Cardiac fibroblast (primary cell): Measurements from ENCODE around the gene ZNF74.

Experiments
- DNase-seq, 2 donors: peaks; one replicate each; pipeline versions ENCODE4 v3.0.0 to v3.0.0-alpha.2; 2010; ENCODE audit warnings: low read depth in 2 of 2
- H3K4me3 ChIP-seq, 2 donors: replicated peaks in 1 of 2; 1 replicate in 1 of 2; 2 replicates in 1 of 2; pipeline ENCODE4 v1.5.1; 2011; ENCODE audit warnings: low read depth in 2 of 2, low read length in 2 of 2, mild to moderate bottlenecking in 2 of 2, moderate library complexity in 1 of 2
- CTCF ChIP-seq: IDR thresholded peaks from one replicate; pipeline ENCODE4 v1.5.1; 2011; ENCODE audit warnings: low read depth, mild to moderate bottlenecking, low read length, inconsistent platforms

The ZNF74 gene

DNA sequence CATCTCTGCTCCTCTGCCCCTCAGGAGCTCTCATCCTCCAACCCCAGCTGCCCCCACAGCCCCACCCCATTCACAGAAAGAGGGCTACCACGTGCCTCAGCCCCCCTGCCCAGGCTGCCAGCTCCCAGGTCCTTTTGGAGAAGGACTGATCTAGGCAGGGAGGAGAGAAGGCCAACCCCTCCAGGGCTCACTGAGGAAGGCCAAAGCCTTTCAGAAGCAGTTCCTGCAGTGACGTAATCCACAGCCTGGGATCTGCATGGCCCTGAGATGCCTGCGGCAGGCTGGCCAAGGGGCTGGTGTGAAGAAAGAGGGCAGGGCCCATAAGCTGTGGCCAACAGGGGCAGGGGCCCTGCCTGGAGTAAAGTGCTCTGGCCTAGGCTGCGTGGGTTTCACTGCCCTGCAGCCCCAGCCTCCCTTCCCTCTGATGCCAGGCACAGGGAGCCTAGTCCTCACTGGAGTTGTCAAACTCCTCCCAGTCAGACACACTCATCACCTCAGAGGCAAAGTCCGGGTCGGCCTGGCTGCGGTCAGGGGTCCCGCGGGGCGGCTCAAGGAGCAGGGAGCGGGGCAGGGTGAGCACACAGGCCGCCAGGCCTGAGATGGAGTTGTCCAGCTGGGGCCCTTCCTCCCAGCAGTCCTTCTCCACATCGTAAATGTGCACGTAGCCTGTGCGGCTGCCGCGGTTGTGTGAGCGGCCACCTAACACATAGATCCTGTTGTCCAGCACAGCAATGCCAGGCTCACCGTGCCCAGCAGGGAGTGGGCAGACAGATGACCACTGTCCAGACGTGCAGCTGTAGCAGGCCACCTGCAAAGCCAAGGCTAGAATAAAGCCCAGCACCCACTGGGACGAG lies 47.9 kb downstream of the ZNF74 start:
- DNase-seq, result peak; percentile 38 to 62
- H3K4me3 ChIP-seq, result no peak overlapping the region
- no peak for TF ChIP-seq CTCF

- TF ChIP-seq CTCF, result no peak
- no peak for DNase-seq
- no peak overlapping the region for H3K4me3 ChIP-seq
These were observed 48.7 kb downstream of the ZNF74 start for GRCh38 chr22:20442485-20443284.

GRCh38 chr22:20444325-20444724 lies 50.4 kb downstream of the ZNF74 start:
- TF ChIP-seq CTCF, result no peak
- DNase-seq, result no peak
- no peak overlapping the region for H3K4me3 ChIP-seq

- no peak for TF ChIP-seq CTCF
- no peak for DNase-seq
- no peak overlapping the region for H3K4me3 ChIP-seq
These were observed 52.5 kb downstream of the ZNF74 start for GRCh38 chr22:20446383-20446970.

DNA sequence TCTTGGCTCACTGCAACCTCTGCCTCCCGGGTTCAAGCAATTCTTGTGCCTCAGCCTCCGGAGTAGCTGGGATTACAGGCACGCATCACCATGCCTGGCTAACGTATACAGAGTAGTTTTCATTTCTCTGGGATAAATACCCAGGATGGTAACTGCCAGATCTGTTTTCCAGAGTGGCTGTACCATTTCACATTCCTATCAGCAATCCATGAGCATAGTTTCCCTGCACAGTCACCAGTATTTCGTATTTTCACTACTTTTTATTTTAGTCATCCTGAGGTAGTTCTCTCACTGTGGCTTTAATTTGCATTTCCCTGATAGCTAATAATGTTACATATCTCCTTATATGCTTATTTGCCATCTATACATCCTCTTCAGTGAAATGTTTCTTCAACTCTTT lies 54.7 kb downstream of the ZNF74 start:
- DNase-seq, result no peak
- no peak for TF ChIP-seq CTCF
- H3K4me3 ChIP-seq, result no peak overlapping the region

DNA sequence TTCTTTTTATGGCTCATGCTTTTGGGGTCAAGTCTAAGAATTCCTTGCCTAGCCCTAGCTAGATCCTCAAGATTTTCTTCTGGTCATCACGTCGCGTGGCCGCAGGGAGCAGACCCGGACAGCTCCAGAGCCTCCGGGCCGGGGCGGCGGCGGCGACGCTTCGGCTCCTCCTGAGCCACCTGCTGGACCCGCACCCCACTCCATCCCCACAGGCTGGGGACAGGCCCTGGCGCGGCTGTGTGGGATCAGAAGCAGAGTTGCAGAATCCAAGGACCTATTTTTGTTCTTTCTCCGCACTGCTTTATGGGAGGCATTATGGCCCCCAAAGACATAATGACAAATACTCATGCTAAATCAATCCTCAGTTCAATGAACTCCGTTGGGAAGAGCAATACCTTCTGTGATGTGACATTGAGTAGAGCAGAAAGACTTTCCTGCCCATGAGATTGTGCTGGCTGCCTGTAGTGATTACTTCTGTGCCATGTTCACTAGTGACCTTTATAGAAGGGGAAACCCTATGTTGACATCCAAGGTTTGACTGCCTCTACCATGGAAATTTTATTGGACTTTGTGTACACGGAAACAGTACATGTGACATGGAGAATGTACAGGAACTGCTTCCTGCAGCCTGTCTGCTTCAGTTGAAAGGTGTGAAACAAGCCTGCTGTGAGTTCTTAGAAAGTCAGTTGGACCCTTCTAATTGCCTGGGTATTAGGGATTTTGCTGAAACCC lies 56.0 kb downstream of the ZNF74 start:
- TF ChIP-seq CTCF, result no peak
- H3K4me3 ChIP-seq, result no peak overlapping the region
- no peak for DNase-seq
